ENCODE measurements around the gene ETFA.
A peak's percentile ranks its signal among the peaks of the same experiment; 100 is the strongest.

Gene ETFA

GRCh38 chr15:76165951-76166350 lies 145.3 kb downstream of the ETFA start:
- peak overlapping the region; percentile 85 for H3K27ac ChIP-seq
- POLR2A ChIA-PET (ENCODE audit: low non-redundant PET) = no interaction called here
- no peak for DNase-seq (ENCODE audit: low spot score)
- CTCF ChIA-PET = no interaction called here
- no peak for TF ChIP-seq CTCF (conservative IDR thresholded peaks at IDR 0.05; ENCODE audit: low read depth)
